ENCODE results near the gene ALDOB.

- TF ChIP-seq POLR2A (IDR thresholded peaks at IDR 0.05): no peak
- no peak for TF ChIP-seq CTCF (IDR thresholded peaks at IDR 0.05)
- TF ChIP-seq POLR2AphosphoS5 (IDR thresholded peaks at IDR 0.05): no peak
- TF ChIP-seq EP300 (IDR thresholded peaks at IDR 0.05): no peak
Observed at GRCh38 chr9:101380295-101380694, 55.3 kb downstream of the ALDOB start.
